ENCODE results near the gene FBXO21.

FBXO21 gene

GRCh38 chr12:117162633-117163032 lies 27.6 kb downstream of the FBXO21 start:
- DNase-seq (ENCODE audit: low read depth) = no peak

DNA sequence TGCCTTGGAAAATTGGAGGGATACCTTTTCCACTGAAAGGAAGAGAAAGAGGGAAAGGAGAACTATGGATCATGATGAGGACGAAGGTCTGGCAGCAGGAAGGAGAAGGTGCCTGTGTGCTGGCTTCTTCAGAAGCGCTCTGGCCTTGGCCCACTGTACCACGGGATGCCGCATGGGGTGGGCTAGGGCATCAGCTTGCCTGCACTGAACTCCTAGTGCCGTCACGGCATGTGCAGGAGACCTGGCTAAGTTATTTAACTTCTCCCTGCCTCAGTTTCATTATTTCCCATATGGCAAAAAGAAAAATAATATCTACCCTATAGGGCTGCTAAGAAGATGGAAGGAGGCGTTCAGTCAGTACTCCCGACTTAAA lies 28.1 kb downstream of the FBXO21 start:
- no peak for DNase-seq (ENCODE audit: low read depth)

GRCh38 chr12:117161460-117162166 lies 28.7 kb downstream of the FBXO21 start:
- DNase-seq (ENCODE audit: low read depth) = no peak

- no peak for DNase-seq (ENCODE audit: low read depth)
Observed at GRCh38 chr12:117159674-117160073, 30.6 kb downstream of the FBXO21 start.

GRCh38 chr12:117158911-117159553 lies 31.2 kb downstream of the FBXO21 start:
- DNase-seq (ENCODE audit: low read depth) = peak; percentile 41

DNA sequence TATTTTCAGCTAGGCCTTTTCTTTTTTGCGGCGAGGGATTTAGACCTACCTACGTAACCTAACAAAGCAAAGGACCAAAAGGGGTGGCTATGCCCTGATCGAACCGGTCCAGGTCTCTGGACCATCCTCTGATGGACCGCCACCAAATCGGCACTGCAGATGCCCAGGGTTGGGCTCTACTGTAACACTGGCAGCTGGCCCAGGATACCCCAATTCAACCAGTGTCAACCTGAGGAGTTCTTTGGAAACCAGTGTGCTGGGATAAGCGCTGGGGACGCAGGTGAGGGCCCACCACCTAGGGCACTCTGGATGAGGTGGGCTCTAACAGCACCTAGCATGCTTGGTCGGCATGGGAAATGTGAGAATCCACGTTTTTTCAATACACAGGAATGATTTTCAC lies 32.2 kb downstream of the FBXO21 start:
- no peak for DNase-seq (ENCODE audit: low read depth)

DNA sequence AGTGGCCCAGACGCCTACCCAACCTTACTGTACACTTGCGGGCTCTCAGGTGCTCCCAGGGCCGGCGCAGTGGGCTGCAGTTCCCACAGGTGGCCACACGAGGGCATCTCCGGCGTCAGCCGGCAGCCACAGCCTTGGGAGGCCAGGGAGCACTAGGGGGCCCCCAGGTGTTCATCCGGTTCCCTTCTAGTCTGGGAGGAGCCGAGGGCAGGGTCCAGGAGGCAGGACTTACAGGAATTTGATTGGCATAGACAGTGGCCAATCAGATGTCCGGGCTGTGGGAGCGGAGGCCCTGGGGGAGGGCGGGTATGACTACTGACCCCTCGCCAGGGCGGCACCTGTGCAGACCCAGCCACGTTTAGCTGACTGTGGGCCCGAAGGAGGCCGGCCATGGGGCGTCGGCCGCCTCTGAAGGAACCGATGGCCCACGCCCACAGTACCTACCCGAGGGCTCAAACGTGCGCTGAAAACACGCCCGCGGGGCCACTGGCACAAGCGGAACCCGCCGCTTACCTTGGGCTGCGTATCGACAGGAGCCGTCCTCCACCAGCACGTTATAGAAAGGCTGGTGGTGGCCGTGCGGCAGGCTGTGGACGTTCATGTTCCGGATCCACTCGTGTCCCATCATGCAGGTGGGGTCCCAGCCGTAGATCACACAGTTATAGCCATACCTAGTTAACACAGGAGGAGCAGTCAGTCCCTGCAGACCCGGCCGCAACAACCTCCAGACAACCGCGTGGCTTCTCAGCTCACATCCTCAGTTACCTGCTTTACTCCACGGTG lies 34.8 kb downstream of the FBXO21 start:
- DNase-seq (ENCODE audit: low read depth) = peak; percentile 77

DNA sequence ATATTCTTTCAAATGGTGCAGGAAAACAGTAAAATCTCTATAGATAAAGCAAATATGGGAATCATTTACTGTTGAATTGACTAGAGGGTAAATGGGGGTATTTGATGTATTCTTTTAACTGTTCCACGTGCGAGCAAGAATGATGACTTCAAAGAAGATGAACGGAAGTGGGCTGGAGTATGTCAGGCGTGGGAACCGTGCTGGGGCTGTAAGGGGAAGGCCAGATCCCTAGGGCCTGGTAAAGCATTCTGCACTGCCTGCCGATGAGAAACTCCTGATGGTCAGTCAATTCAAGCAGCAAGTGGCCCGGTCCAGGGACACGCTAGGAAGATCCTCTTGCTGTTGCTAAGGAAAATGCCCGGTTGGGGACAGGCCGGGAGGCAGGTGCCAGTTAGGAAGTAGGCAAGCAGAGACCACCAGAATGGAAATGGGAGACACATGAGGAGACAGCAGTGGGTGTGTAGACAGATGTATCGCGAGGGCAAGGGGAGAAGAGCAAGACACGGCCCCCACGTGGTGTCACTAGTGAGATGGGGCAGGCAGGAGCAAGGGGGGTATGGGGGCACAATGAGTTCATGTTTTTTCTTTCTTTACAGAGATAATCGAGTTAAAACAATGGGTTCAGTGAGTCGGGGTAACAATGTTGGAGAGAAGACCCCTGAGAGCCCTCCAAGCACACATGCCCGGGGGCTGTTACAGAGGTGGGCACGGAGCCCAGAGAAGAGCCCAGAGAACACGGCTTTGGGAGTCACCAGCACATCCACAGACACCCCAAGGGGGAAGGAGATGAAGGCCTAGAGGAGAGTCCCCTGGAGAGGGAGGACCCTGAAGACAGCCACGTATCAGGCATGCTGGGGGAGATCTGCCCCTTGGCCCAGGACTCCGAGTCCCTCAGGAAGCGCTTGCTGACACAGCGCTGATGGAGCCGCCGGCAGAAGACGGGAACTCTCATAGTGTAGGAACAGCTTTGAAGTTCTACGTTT lies 37.2 kb downstream of the FBXO21 start:
- DNase-seq (ENCODE audit: low read depth) = no peak

DNA sequence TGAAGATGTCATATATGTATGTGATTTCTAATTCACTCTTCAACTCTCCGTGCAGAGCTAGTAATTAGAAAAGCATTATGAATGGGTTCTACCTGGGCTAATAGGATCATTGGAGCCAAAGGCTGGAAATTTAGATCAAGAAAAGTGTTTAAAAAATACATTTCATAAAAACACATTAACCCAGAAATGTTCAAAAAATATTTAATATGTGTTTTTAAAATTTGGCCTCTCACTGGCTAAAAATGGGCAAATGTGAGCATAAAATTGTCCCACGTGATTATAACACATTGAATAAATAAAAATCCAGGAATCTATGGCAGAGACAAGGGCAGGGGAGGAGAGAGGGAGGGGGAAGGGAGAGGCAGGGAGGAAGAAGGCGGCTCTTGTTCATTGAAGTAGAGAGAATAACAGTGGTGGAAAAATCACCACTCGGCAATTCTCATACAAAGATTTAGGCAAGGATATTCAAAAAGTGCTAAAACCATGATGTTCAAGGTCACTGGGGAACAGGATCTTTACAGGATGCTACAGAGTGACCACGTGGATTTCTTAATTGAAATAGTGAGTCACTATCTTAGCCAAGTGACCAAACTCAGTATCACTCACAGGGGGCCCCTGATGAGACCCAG lies 38.8 kb downstream of the FBXO21 start:
- no peak for DNase-seq (ENCODE audit: low read depth)

DNA sequence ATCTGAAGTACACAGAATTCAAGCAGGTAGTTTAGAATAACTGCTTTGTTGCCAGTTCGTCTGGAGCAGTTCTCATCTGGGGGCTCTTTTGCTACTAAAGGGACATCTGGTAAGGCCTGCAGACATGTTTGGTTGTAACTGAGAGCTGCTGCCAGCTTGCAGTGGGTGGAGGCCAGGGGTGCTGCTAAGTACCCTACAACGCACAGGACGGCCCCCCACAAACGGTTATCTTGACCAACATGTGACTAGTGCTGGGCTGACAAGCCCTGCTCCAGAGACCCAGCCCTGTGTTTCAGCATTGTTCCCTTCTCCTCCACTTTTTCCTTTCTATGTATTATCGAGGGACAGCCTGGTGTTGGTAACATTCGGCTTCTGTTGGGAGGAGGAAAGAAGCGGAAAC lies 40.8 kb downstream of the FBXO21 start:
- DNase-seq (ENCODE audit: low read depth) = no peak

GRCh38 chr12:117148642-117149041 lies 41.6 kb downstream of the FBXO21 start:
- DNase-seq (ENCODE audit: low read depth) = no peak

GRCh38 chr12:117147639-117148038 lies 42.6 kb downstream of the FBXO21 start:
- DNase-seq (ENCODE audit: low read depth) = no peak

- DNase-seq (ENCODE audit: low read depth) = no peak
Observed at GRCh38 chr12:117145597-117146154, 44.6 kb downstream of the FBXO21 start.

DNA sequence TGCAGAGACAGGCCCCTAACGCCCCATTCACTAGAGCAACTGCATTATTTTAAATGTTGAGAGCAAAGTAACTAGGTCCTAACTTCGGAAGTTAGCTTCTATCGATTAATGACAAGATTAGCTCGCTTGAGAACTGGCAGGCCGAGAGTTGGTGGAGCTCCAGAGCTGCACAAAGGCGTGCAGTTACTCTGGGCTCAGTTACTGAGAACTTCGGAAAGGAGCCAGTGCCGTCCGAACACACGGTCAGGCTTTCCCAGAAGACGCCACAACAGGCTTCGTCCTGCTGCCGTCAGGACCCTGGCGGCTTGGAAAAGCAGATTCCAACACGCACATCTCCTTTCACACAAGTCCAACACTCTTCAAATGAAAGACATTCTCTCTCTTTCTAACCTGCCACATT lies 45.7 kb downstream of the FBXO21 start:
- DNase-seq (ENCODE audit: low read depth) = no peak

GRCh38 chr12:117143008-117143532 lies 47.2 kb downstream of the FBXO21 start:
- DNase-seq (ENCODE audit: low read depth) = no peak

GRCh38 chr12:117142094-117142493 lies 48.2 kb downstream of the FBXO21 start:
- no peak for DNase-seq (ENCODE audit: low read depth)

GRCh38 chr12:117141097-117141898 lies 49.0 kb downstream of the FBXO21 start:
- no peak for DNase-seq (ENCODE audit: low read depth)

GRCh38 chr12:117140397-117141096 lies 49.7 kb downstream of the FBXO21 start:
- DNase-seq (ENCODE audit: low read depth) = no peak

GRCh38 chr12:117139025-117139717 lies 51.1 kb downstream of the FBXO21 start:
- no peak for DNase-seq (ENCODE audit: low read depth)
